Stimulated activated CD8-positive, alpha-beta memory T cell treated with anti-CD3 and anti-CD28 coated beads, Interleukin-15, amount 100 ng/mL, for 24 hours (primary cell): ENCODE measurements around the gene NWD2.

Experiments
- DNase-seq: peaks from one replicate; pipeline ENCODE4 v3.0.0-alpha.2; 2020; ENCODE audit warnings: low read depth

Gene NWD2

GRCh38 chr4:37304612-37305011, 60.1 kb downstream of the NWD2 start:
- DNase-seq: no peak

GRCh38 chr4:37305984-37306383, 61.4 kb downstream of the NWD2 start:
- DNase-seq: no peak

- no peak for DNase-seq
Observed at GRCh38 chr4:37317104-37317643, 72.6 kb downstream of the NWD2 start.

- DNase-seq: no peak
Observed at GRCh38 chr4:37320513-37321235, 76.1 kb downstream of the NWD2 start.

GRCh38 chr4:37322122-37322521, 77.6 kb downstream of the NWD2 start:
- no peak for DNase-seq

GRCh38 chr4:37324546-37324945, 80.0 kb downstream of the NWD2 start:
- no peak for DNase-seq

- no peak for DNase-seq
Observed at GRCh38 chr4:37326852-37327251, 82.3 kb downstream of the NWD2 start.

GRCh38 chr4:37338972-37339371, 94.4 kb downstream of the NWD2 start:
- no peak for DNase-seq

GRCh38 chr4:37358748-37359147, 114.2 kb downstream of the NWD2 start:
- DNase-seq: no peak

GRCh38 chr4:37359261-37359660, 114.7 kb downstream of the NWD2 start:
- DNase-seq: no peak

- DNase-seq: no peak
Observed at GRCh38 chr4:37365888-37366287, 121.3 kb downstream of the NWD2 start.

GRCh38 chr4:37367901-37368300, 123.4 kb downstream of the NWD2 start:
- DNase-seq: no peak

GRCh38 chr4:37370052-37370451, 125.5 kb downstream of the NWD2 start:
- no peak for DNase-seq

GRCh38 chr4:37381040-37381668, 136.6 kb downstream of the NWD2 start:
- no peak for DNase-seq

- no peak for DNase-seq
Observed at GRCh38 chr4:37383579-37384229, 139.2 kb downstream of the NWD2 start.

GRCh38 chr4:37385424-37385823, 140.9 kb downstream of the NWD2 start:
- DNase-seq: no peak

- DNase-seq: no peak
Observed at GRCh38 chr4:37388681-37389365, 144.3 kb downstream of the NWD2 start.

GRCh38 chr4:37389366-37389765, 144.8 kb downstream of the NWD2 start:
- DNase-seq: no peak

- DNase-seq: no peak
Observed at GRCh38 chr4:37389967-37390580, 145.5 kb downstream of the NWD2 start.

- no peak for DNase-seq
Observed at GRCh38 chr4:37392521-37393255, 148.1 kb downstream of the NWD2 start.

GRCh38 chr4:37393321-37393720, 148.8 kb downstream of the NWD2 start:
- DNase-seq: no peak
